K562 (cell line): Measurements from ENCODE around the gene SIGLEC6. TPM values are rescaled to one million over a fixed set of nuclear protein-coding genes. Genes with fewer than 3 reads are reported as not detected.

Experiments used
- E2F6 ChIP-seq, 2 experiments: IDR thresholded peaks; 2 replicates each; pipeline ENCODE4 v1.6.1; 2011; ENCODE audit warnings: borderline replicate concordance in 1 of 2, control low read depth in 1 of 2, low read depth in 1 of 2, low read length in 1 of 2, mild to moderate bottlenecking in 1 of 2, mixed read lengths in 1 of 2, moderate library complexity in 1 of 2; ENCODE audit not compliant: insufficient read depth in 1 of 2, insufficient read length in 1 of 2, poor library complexity in 1 of 2, severe bottlenecking in 1 of 2; ENCODE audit errors: extremely low read depth in 1 of 2
- MCM7 ChIP-seq, 2 experiments: fragments of 450-650 bp; IDR thresholded peaks; 2 replicates each; pipeline ENCODE4 v1.6.1; 2016 to 2018
- RCOR1 ChIP-seq, 2 experiments: IDR thresholded peaks; 2 replicates each; pipeline ENCODE4 v1.6.1; 2012; ENCODE audit warnings: low read depth in 2 of 2, low read length in 2 of 2, borderline replicate concordance in 1 of 2, improper control_type of control experiment in 1 of 2
- polyA plus RNA-seq, 8 experiments: library from polyadenylated mRNA; depleted of rRNA in 4 of 8; stranded (reverse) in 5 of 8; unstranded in 3 of 8; fragments of >200 nt; fragmentation: Nextera tagmentation in 2 of 8; fragmentation: Illumina TruSeq in 1 of 8; extraction: Ambion mirVana in 2 of 8; extraction: Trizol in 1 of 8; gene quantifications; 2 replicates each; pipeline versions ENCODE4 v1.2.1 to v1.2.3, GENCODE V29; 2011 to 2014; ENCODE audit warnings: inconsistent platforms in 1 of 8, missing spikeins in 1 of 8
- total RNA-seq, 7 experiments: library from RNA; depleted of rRNA in 6 of 7; stranded (reverse); fragments of >200 nt in 6 of 7; fragmentation: Illumina TruSeq in 2 of 7; extraction: Trizol in 2 of 7; gene quantifications; 2 replicates each; pipeline versions ENCODE4 v1.2.1 to v1.2.3, GENCODE V29; 2011 to 2021; ENCODE audit warnings: low replicate concordance in 1 of 7
- TF ChIP-seq, protein P1 (sequence below), 3 experiments: fragments of 200-800 bp in 1 of 3; fragments of 250-450 bp in 1 of 3; fragments of 450-650 bp in 1 of 3; sonication (Bioruptor Pico) in 1 of 3; sonication (Bioruptor generic) in 1 of 3; formaldehyde crosslinking in 1 of 3; IDR thresholded peaks; 2 replicates each; pipeline versions ENCODE4 v1.6.1 to v1.8.0; 2016 to 2022; ENCODE audit warnings: mild to moderate bottlenecking in 2 of 3, missing genetic modification characterization in 2 of 3, missing compliant biosample characterization in 1 of 3, moderate library complexity in 1 of 3

Gene SIGLEC6
- total and polyA plus RNA-seq, 9 of the 15 experiments (the other 6 are each of a cell fraction or from before 2014, with no cell fraction given): 0.03 to 17.5 (median 0.71) TPM

GRCh38 chr19:51531349-51532315 is at the start of gene SIGLEC6 (continued):
- TF ChIP-seq, protein P1, sequence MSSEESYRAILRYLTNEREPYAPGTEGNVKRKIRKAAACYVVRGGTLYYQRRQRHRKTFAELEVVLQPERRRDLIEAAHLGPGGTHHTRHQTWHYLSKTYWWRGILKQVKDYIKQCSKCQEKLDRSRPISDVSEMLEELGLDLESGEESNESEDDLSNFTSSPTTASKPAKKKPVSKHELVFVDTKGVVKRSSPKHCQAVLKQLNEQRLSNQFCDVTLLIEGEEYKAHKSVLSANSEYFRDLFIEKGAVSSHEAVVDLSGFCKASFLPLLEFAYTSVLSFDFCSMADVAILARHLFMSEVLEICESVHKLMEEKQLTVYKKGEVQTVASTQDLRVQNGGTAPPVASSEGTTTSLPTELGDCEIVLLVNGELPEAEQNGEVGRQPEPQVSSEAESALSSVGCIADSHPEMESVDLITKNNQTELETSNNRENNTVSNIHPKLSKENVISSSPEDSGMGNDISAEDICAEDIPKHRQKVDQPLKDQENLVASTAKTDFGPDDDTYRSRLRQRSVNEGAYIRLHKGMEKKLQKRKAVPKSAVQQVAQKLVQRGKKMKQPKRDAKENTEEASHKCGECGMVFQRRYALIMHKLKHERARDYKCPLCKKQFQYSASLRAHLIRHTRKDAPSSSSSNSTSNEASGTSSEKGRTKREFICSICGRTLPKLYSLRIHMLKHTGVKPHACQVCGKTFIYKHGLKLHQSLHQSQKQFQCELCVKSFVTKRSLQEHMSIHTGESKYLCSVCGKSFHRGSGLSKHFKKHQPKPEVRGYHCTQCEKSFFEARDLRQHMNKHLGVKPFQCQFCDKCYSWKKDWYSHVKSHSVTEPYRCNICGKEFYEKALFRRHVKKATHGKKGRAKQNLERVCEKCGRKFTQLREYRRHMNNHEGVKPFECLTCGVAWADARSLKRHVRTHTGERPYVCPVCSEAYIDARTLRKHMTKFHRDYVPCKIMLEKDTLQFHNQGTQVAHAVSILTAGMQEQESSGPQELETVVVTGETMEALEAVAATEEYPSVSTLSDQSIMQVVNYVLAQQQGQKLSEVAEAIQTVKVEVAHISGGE (CRISPR knock-in tag; IDR thresholded peaks at IDR 0.05): peak in 1 of 3 experiments; percentile 27; a peak in 2 of 6 replicates
- peak in 1 of 2 experiments; percentile 78; a peak in 2 of 4 replicates for TF ChIP-seq RCOR1 (IDR thresholded peaks at IDR 0.05; ENCODE audit: borderline replicate concordance in 1 of 2, low read depth in 2 of 2, low read length in 2 of 2)
- TF ChIP-seq E2F6 (IDR thresholded peaks at IDR 0.05; ENCODE audit: borderline replicate concordance in 1 of 2, extremely low read depth in 1 of 2, insufficient read depth in 1 of 2, insufficient read length in 1 of 2, low read depth in 1 of 2, low read length in 1 of 2, poor library complexity in 1 of 2, severe bottlenecking in 1 of 2): peak; percentile 76 to 79
- TF ChIP-seq MCM7 (IDR thresholded peaks at IDR 0.05): no peak
- TF ChIP-seq, all 486 proteins: peak for 63
